A549 (cell line): Measurements from ENCODE around the gene DISC1. TPM values are rescaled to one million over a fixed set of nuclear protein-coding genes. Genes with fewer than 3 reads are reported as not detected.

Experiments
- ATAC-seq, 2 experiments: fragments of 200-7000 bp in 1 of 2; fragments of >200 bp in 1 of 2; cut with Nextera tagmentation in 1 of 2; cut with Tn5 transposase in 1 of 2; 3 replicates each; pipeline versions ENCODE4 v1.8.0 to v1.9.1; 2018 to 2020; ENCODE audit warnings: mild to moderate bottlenecking in 1 of 2, moderate library complexity in 1 of 2
- CTCF ChIA-PET: fragments of 300-600 bp; sonication (Branson Sonifier 250); formaldehyde crosslinking; extraction: SDS; loops from one replicate; lab custom pipeline; 2021; ENCODE audit warnings: antibody characterized with exemption, inconsistent platforms; lab: Yijun Ruan, JAX
- POLR2A ChIA-PET: fragments of 350-600 bp; formaldehyde crosslinking; extraction: SDS; loops from one replicate; lab custom pipeline; 2021; ENCODE audit warnings: antibody characterized with exemption, inconsistent platforms; lab: Yijun Ruan, JAX
- DNase-seq, 2 experiments: peaks; one replicate each; pipeline versions ENCODE4 v3.0.0 to v3.0.0-alpha.2; 2011 to 2016; ENCODE audit warnings: low read depth in 1 of 2, low spot score in 1 of 2
- FAIRE-seq: peaks from 2 replicates; lab custom pipeline; 2011; peaks lifted over from hg19 to GRCh38; lab: Jason Lieb, UNC
- H3K27ac ChIP-seq, 2 experiments: fragments of >200 bp; sonication (Bioruptor Twin); formaldehyde crosslinking; 3 replicates each; pipeline ENCODE4 v1.5.1; 2016 to 2017
- H3K4me1 ChIP-seq: fragments of >200 bp; sonication (Bioruptor Twin); formaldehyde crosslinking; 3 replicates; pipeline ENCODE4 v1.6.1; 2016
- H3K4me2 ChIP-seq: fragments of >200 bp; sonication (Bioruptor Twin); formaldehyde crosslinking; 3 replicates; pipeline ENCODE4 v1.6.1; 2016
- H3K4me3 ChIP-seq: fragments of >200 bp; sonication (Bioruptor Twin); formaldehyde crosslinking; 3 replicates; pipeline ENCODE4 v1.5.1; 2016
- H3K9me3 ChIP-seq: fragments of >200 bp; sonication (Bioruptor Twin); formaldehyde crosslinking; 3 replicates; pipeline ENCODE4 v1.6.1; 2016
- E2F6 ChIP-seq: IDR thresholded peaks from 2 replicates; pipeline ENCODE4 v1.6.1; 2012; ENCODE audit warnings: low read depth, borderline replicate concordance
- EHF ChIP-seq: fragments of 250-450 bp; sonication (Bioruptor Pico); IDR thresholded peaks from 2 replicates; pipeline ENCODE4 v1.5.0; 2020; ENCODE audit warnings: mild to moderate bottlenecking
- FOSL2 ChIP-seq, 2 experiments: fragments of 450-650 bp in 1 of 2; fragments of >200 bp in 1 of 2; sonication (Bioruptor Twin) in 1 of 2; formaldehyde crosslinking; IDR thresholded peaks; 2 replicates each; pipeline versions ENCODE4 v1.5.0 to v1.6.1; 2016 to 2020; ENCODE audit warnings: mild to moderate bottlenecking in 1 of 2, moderate library complexity in 1 of 2
- GATA3 ChIP-seq: IDR thresholded peaks from 2 replicates; pipeline ENCODE4 v1.6.1; 2012; ENCODE audit warnings: borderline replicate concordance
- HEYL ChIP-seq: fragments of 250-450 bp; sonication (Bioruptor Pico); IDR thresholded peaks from 2 replicates; pipeline ENCODE4 v1.8.0; 2021; ENCODE audit warnings: mild to moderate bottlenecking, moderate library complexity
- HOXA7 ChIP-seq: fragments of 250-450 bp; sonication (Bioruptor Pico); IDR thresholded peaks from 2 replicates; pipeline ENCODE4 v1.5.0; 2020; ENCODE audit warnings: mild to moderate bottlenecking, moderate library complexity
- JUNB ChIP-seq: fragments of >200 bp; sonication (Bioruptor Twin); formaldehyde crosslinking; IDR thresholded peaks from 2 replicates; pipeline ENCODE4 v1.6.1; 2016
- MAFK ChIP-seq: fragments of 450-650 bp; IDR thresholded peaks from 2 replicates; pipeline ENCODE4 v1.6.1; 2014; ENCODE audit not compliant: partially characterized antibody
- MYC ChIP-seq: IDR thresholded peaks from 2 replicates; pipeline ENCODE4 v1.6.1; 2012; ENCODE audit warnings: mild to moderate bottlenecking, inconsistent platforms, low read length, improper control_type of control experiment, borderline replicate concordance
- NFE2L2 ChIP-seq: fragments of 150-350 bp; conservative IDR thresholded peaks from 2 replicates; pipeline ENCODE4 v1.6.1; 2014; ENCODE audit warnings: low read length
- NPAS2 ChIP-seq: fragments of 250-450 bp; sonication (Bioruptor Pico); IDR thresholded peaks from 2 replicates; pipeline ENCODE4 v1.8.0; 2022; ENCODE audit warnings: mild to moderate bottlenecking, moderate library complexity, borderline replicate concordance
- POLR2A ChIP-seq: IDR thresholded peaks from 2 replicates; pipeline ENCODE4 v1.6.1; 2012; ENCODE audit warnings: mild to moderate bottlenecking, low read length
- RFX5 ChIP-seq: fragments of 450-650 bp; IDR thresholded peaks from 2 replicates; pipeline ENCODE4 v1.7.1; 2014; ENCODE audit warnings: antibody characterized with exemption, mild to moderate bottlenecking, moderate library complexity
- SMC3 ChIP-seq: fragments of >200 bp; sonication (Bioruptor Twin); formaldehyde crosslinking; IDR thresholded peaks from 3 replicates; pipeline ENCODE4 v1.6.1; 2018; ENCODE audit warnings: inconsistent platforms
- TP53 ChIP-seq: fragments of 250-450 bp; sonication (Bioruptor Pico); IDR thresholded peaks from 2 replicates; pipeline ENCODE4 v1.5.0; 2021; ENCODE audit warnings: mild to moderate bottlenecking, moderate library complexity
- ZSCAN20 ChIP-seq: fragments of 250-450 bp; sonication (Bioruptor Pico); IDR thresholded peaks from 2 replicates; pipeline ENCODE4 v1.8.0; 2022; ENCODE audit warnings: mild to moderate bottlenecking, moderate library complexity
- WGBS: methylation state at CpG from one replicate; pipeline ENCODE4 v1.1.6; 2017; ENCODE audit errors: missing lambda C conversion rate; 5-methylcytosine and 5-hydroxymethylcytosine counted together
- polyA plus RNA-seq, 4 experiments: library from polyadenylated mRNA; depleted of rRNA in 3 of 4; stranded (reverse); fragments of >200 nt; fragmentation: RNase III in 1 of 4; extraction: RNeasy Plus Mini Kit Qiagen cat#74134 plus additional on column Dnase treatment in 1 of 4; gene quantifications; 2 replicates in 3 of 4; 3 replicates in 1 of 4; pipeline ENCODE4 v1.2.3, GENCODE V29; 2011 to 2017
- TF ChIP-seq, protein P1 (sequence below): IDR thresholded peaks from 2 replicates; pipeline ENCODE4 v1.6.1; 2012
- TF ChIP-seq, protein P2 (sequence below): fragments of 250-450 bp; sonication (Bioruptor Pico); IDR thresholded peaks from 2 replicates; pipeline ENCODE4 v1.5.0; 2020; ENCODE audit warnings: low read depth, mild to moderate bottlenecking, moderate library complexity
- TF ChIP-seq, protein P3 (sequence below): fragments of >200 bp; sonication (Bioruptor Twin); formaldehyde crosslinking; IDR thresholded peaks from 2 replicates; pipeline ENCODE4 v1.6.1; 2016
- TF ChIP-seq, protein P4 (sequence below): fragments of 150-350 bp; IDR thresholded peaks from 2 replicates; pipeline ENCODE4 v1.6.1; 2014; ENCODE audit warnings: low read depth, mild to moderate bottlenecking, low read length
- TF ChIP-seq, protein P5 (sequence below): fragments of >200 bp; sonication (Bioruptor Twin); formaldehyde crosslinking; IDR thresholded peaks from 3 replicates; pipeline ENCODE4 v1.5.1; 2016

DISC1 gene
- polyA plus RNA-seq, 2 of the 4 experiments (the other 2 are of a cell fraction) = 0.39 to 0.74 TPM

GRCh38 chr1:231991231-231991630 lies 364.6 kb downstream of the DISC1 start:
- Histone ChIP-seq H3K27ac (no peak overlapping the region), H3K4me1 (no peaks in the 10 kb centered on the region), H3K4me3 (no peak overlapping the region), H3K4me2 (no peak overlapping the region), H3K9me3 (no peaks in the 10 kb centered on the region)
- FAIRE-seq = no peak
- POLR2A ChIA-PET = no interaction called here
- WGBS = 65% methylated on average over 8 of the region's 8 CpGs
- no peak for TF ChIP-seq SMC3
- TF ChIP-seq NPAS2 (CRISPR knock-in tag) = no peak
- TF ChIP-seq GATA3 = no peak
- no peak for TF ChIP-seq RFX5
- TF ChIP-seq E2F6 = no peak
- no peak for TF ChIP-seq FOSL2 (IDR thresholded peaks at IDR 0.05)
- TF ChIP-seq FOSL2 (CRISPR knock-in tag; IDR thresholded peaks at IDR 0.05) = no peak
- ATAC-seq = no peak
- CTCF ChIA-PET = interaction anchor here (0.6 kb wide), 1 partner anchor 114 kb away, joined by 4 read pairs; no protein-coding TSS in a partner anchor
- DNase-seq = no peak

DNA sequence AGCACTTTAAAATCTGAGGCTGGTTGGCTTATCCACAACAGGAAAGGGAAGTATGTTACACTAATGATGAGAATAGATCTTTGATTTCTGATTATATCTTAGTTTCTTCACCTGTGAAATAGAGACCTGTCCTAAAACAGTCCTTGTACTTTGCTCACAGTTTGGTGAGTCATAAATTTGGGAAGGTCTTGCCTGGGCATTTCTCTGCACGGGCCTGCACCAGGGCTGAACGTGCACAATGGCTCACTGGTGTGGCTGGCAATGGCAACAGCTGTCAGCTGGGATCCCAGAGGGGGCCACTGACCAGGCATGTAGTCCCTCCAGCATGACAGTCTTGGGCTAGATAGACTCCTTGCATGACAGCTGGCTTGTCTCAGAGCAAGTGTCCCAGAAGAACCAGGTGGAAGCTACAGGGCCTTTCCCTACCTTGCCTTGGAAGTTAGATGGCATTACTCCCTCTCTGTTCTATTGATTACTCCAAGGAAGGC lies 367.4 kb downstream of the DISC1 start:
- no peak for DNase-seq
- H3K27ac ChIP-seq = no peak overlapping the region
- H3K9me3 ChIP-seq = no peaks in the 10 kb centered on the region
- no peaks in the 10 kb centered on the region for H3K4me1 ChIP-seq
- H3K4me3 ChIP-seq = no peak overlapping the region
- no peak for ATAC-seq
- ChIA-PET POLR2A (no interaction called here), CTCF (interaction anchor here (0.8 to 1.0 kb wide), 2 partner anchors 20 to 22 kb away, joined by 3 read pairs; no protein-coding TSS in a partner anchor)
- no peak overlapping the region for H3K4me2 ChIP-seq
- FAIRE-seq = no peak
- TF ChIP-seq E2F6 (no peak), POLR2A (no peak), MYC (no peak), ZSCAN20 (no peak), JUNB (no peak), NFE2L2 (no peak), HEYL (CRISPR knock-in tag) (no peak), EHF (no peak), HOXA7 (CRISPR knock-in tag) (no peak), MAFK (no peak), TP53 (CRISPR knock-in tag) (no peak), RFX5 (no peak)
- TF ChIP-seq, protein P1, sequence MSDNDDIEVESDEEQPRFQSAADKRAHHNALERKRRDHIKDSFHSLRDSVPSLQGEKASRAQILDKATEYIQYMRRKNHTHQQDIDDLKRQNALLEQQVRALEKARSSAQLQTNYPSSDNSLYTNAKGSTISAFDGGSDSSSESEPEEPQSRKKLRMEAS = no peak
- TF ChIP-seq, protein P2, sequence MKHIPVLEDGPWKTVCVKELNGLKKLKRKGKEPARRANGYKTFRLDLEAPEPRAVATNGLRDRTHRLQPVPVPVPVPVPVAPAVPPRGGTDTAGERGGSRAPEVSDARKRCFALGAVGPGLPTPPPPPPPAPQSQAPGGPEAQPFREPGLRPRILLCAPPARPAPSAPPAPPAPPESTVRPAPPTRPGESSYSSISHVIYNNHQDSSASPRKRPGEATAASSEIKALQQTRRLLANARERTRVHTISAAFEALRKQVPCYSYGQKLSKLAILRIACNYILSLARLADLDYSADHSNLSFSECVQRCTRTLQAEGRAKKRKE (CRISPR knock-in tag) = no peak
- TF ChIP-seq, protein P3, sequence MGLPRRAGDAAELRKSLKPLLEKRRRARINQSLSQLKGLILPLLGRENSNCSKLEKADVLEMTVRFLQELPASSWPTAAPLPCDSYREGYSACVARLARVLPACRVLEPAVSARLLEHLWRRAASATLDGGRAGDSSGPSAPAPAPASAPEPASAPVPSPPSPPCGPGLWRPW = no peak
- TF ChIP-seq, protein P4, sequence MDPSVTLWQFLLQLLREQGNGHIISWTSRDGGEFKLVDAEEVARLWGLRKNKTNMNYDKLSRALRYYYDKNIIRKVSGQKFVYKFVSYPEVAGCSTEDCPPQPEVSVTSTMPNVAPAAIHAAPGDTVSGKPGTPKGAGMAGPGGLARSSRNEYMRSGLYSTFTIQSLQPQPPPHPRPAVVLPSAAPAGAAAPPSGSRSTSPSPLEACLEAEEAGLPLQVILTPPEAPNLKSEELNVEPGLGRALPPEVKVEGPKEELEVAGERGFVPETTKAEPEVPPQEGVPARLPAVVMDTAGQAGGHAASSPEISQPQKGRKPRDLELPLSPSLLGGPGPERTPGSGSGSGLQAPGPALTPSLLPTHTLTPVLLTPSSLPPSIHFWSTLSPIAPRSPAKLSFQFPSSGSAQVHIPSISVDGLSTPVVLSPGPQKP = no peak
- 46% methylated on average over 2 of the region's 2 CpGs for WGBS

- ChIA-PET CTCF (no interaction called here), POLR2A (no interaction called here)
- Histone ChIP-seq H3K4me3 (no peak overlapping the region), H3K4me2 (no peak overlapping the region), H3K9me3 (no peaks in the 10 kb centered on the region), H3K4me1 (no peaks in the 10 kb centered on the region), H3K27ac (no peak overlapping the region)
- DNase-seq (no peak), ATAC-seq (no peak), FAIRE-seq (no peak)
- 86% methylated on average over 2 of the region's 2 CpGs for WGBS
- TF ChIP-seq, protein P5, sequence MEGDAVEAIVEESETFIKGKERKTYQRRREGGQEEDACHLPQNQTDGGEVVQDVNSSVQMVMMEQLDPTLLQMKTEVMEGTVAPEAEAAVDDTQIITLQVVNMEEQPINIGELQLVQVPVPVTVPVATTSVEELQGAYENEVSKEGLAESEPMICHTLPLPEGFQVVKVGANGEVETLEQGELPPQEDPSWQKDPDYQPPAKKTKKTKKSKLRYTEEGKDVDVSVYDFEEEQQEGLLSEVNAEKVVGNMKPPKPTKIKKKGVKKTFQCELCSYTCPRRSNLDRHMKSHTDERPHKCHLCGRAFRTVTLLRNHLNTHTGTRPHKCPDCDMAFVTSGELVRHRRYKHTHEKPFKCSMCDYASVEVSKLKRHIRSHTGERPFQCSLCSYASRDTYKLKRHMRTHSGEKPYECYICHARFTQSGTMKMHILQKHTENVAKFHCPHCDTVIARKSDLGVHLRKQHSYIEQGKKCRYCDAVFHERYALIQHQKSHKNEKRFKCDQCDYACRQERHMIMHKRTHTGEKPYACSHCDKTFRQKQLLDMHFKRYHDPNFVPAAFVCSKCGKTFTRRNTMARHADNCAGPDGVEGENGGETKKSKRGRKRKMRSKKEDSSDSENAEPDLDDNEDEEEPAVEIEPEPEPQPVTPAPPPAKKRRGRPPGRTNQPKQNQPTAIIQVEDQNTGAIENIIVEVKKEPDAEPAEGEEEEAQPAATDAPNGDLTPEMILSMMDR = no peak
- TF ChIP-seq MAFK = peak; percentile 73
Observed at GRCh38 chr1:231998791-231999190, 372.2 kb downstream of the DISC1 start.
